HuH-7 (cell line): ENCODE results near the gene KLF13.

Source experiments
- DNase-seq: peaks from one replicate; pipeline ENCODE4 v3.0.0; 2011; ENCODE audit warnings: low spot score

Gene KLF13

GRCh38 chr15:31317017-31317416 lies 9.6 kb upstream of the KLF13 start:
- no peak for DNase-seq

GRCh38 chr15:31317421-31318327 lies 9.0 kb upstream of the KLF13 start:
- DNase-seq, result no peak

GRCh38 chr15:31318429-31318828 lies 8.2 kb upstream of the KLF13 start:
- DNase-seq, result no peak

- no peak for DNase-seq
Observed at GRCh38 chr15:31320022-31320421, 6.6 kb upstream of the KLF13 start.

DNA sequence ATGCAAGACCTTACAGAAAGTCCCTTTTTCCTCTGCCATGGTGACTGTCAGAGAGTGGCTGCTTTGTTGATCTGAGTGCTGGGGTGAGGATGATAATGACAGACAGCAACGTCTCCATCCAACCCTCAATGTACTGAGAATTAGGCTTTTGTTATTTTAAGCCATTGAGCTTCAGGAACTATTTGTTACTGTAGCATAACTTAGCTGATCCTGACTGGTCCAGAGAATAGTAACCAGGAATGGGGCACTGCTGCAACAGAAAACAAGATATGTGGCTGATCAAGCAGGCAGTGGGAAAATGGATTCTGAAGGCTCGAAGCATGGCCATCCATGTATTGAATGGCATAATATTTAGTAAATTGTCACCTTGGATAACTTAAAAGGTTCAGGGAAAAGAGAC lies 5.2 kb upstream of the KLF13 start:
- no peak for DNase-seq

DNA sequence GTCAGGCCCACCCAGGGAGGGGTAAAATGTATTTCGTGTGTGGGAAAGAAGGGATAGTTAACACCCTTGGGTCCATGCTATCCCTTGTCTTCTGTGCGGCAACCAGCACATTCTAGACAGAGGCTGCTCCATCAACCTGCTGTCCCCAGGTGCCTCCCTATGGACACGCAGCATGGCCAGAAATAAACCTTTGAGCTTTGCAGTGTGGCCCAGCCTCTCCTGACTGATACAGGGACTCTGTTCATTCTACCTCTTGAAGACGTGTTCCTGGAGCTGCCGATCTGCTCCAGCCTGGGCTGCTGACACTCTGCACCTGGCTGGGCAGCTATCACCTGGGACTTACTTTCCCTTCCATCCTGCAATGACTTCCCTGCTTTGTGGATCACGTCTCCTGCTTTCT lies 4.1 kb upstream of the KLF13 start:
- no peak for DNase-seq

DNA sequence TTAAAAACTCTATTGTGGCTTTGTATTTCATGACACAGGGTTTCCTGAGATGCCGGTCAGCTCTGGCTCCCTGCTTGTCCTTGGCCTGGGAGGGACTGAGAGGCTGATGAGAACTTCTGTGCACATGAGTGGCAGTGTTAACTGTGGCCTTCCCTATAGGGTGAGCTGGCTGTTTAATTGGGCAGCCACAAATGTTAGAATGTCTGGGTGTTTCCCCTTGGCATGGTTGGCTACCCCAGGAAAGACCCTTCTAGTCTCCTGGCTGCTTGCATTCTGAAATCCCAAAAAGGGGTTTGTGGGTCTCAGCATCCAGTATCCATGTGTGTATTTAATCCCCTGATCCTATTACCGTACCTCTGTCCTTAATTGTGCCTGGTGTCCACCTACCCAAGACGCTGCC lies 3.0 kb upstream of the KLF13 start:
- DNase-seq, result no peak

DNA sequence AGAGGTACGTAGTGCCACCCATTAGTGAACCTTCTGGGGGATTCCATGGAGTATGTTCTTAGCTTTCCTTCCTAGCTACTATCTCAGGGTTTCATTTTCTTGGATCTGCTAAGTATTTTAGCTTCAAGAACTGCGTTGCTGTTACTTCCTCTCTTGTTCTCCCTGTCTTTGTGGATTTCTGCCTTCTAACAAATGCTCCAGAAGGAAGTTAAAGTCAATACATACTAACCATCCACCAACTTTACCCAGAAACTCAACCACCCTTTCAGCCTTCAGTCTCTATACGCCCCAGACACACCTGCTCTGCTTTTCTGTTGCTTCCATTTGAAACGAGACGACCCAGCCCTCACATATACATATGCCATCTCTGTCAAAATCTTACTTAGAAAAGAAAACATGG lies 2.4 kb upstream of the KLF13 start:
- no peak for DNase-seq

- no peak for DNase-seq
Observed at GRCh38 chr15:31324806-31325594, 1.6 kb upstream of the KLF13 start.

DNA sequence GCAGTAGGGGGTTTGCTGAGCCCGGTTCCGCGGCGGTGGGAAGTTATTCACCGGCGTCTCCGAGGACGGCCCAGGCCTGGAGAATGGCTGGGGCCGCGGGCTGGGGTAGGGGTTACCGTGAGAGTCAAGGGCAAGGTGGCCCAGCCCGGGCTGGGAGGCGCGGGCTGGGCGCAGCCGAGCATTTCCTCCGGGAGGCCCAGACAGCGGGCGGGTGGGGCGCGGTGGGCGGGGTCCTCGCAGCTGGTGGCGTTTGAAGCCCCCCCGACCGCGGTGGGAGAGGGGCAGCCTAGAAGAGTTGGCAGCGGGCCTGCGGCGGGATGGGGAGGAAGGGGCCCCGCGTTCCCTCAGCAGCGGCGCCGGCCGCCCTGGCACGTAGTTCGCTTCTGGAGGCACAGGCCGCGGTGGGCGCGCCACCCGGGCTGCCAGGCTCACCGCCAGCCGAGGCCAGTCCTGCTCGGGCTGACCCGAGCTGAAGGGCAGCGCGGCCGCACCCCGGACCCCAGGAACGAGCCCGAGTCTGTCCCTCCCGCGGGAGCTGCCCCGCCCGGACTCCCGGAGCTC lies 960 bp upstream of the KLF13 start:
- DNase-seq, result no peak

DNA sequence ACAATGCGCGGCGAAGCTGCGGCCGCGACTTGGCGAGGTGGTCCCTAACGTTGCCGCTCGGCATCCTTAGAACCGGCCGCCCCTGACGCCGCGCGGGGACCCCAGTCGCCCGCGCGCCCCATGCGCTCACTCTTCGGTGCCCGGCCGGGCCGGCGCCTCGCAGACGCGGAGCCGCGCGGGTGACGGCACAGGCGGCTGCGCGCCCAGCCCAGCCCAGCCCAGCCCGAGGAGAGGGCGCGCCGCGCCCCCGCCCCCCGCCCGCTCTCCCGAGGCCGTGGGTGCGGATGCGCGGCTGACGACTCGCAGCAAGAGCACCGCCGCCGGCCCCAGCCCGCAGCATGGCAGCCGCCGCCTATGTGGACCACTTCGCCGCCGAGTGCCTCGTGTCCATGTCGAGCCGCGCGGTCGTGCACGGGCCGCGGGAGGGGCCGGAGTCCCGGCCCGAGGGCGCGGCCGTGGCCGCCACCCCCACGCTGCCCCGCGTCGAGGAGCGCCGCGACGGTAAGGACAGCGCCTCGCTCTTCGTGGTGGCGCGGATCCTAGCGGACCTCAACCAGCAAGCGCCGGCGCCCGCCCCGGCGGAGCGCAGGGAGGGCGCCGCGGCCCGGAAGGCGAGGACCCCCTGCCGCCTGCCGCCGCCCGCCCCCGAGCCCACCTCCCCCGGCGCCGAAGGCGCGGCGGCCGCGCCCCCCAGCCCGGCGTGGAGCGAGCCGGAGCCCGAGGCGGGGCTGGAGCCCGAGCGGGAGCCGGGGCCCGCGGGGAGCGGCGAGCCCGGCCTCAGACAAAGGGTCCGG lies 437 bp downstream of the KLF13 start:
- DNase-seq, result no peak

DNA sequence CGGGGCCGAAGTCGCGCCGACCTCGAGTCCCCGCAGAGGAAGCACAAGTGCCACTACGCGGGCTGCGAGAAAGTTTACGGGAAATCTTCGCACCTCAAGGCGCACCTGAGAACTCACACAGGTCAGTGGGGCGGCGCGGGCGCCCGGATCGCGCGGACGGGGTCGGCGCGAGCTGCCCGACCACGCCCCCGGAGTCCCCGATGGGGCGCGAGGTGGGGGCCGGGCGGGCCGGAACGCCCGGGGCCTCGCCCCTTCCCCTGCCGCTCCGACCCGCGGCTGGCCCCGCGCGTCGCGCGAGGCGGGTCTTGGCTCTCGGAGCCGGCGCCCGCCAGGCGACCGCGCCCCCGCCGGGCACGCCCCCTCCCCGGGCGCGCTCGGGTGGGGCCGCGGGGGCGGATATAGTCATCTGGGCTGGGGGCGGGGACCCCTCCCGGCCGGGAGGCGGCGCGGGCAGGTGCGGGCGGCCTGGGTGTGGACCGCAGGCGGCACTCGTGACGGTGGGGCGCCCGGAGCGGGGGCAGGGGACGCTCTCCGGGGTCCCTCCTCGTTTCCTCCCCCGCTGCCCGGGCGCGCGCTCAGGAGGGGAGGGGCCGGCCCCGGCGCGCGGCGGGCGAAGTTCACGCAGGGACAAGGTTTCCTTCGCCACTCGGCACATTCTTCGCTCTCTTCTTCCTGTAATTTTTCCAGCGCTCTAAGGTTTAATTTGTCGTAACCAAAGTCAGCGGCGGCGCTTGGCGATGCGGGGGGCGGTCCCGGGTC lies 1.2 kb downstream of the KLF13 start:
- peak; percentile 47 for DNase-seq

DNA sequence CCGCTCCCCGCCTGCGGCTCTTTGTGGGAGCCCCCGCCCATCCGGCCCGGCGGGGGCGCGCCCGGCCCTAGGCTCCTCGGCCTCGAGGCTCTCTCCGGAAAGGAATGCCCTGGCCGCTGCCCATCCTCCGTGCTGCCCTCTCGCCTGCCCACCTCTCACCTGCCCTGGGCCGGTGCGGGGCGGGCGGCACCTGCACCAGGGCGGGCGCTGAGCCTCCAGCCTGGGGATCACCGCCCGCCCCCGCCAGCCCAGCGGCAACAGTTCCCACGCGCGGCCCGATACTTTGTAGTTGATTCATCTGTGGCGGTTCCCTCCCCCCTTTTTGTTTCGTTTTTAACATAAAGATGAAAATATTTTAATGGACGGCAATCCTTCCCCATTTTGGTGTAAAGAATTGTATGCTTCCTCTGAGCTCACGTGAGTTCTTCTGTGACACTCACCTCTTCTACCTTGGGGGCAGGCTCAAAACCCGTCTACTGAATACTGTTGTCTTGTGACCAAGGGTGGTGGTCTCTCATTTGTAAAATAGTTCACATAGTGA lies 1.9 kb downstream of the KLF13 start:
- no peak for DNase-seq

DNA sequence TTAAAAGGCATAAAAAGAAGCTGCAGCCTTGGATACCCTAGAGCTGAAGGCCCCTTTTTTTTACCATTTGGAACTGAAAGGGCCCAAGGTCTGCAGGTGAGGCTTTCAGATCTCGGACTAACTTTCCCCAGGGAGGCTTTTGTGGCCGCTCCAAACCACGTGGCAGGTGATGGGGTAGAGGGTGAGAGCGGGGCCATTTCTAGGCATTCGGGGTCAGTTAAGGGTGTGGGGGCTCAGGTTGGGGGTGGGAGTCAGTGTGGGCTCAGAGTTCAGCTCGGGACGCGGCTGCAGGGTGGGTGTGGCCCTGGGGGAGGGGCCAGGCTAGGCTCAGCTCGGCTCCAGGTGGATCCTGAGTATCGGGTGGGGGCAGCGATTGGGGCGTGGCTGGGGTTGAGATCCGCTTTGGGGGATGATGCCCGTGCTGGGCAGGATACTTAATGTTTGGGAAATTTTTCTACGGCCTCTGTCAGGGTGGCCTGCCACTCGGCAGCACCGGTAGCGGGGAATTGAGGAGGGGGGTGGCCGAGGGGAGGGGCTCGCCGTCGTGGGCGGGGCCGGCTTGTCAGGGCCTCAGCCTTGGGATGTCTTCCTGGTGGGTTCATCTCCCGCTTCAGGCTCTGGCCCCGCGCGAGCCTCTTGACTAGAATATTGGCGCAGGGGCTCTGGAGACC lies 2.5 kb downstream of the KLF13 start:
- DNase-seq, result no peak

GRCh38 chr15:31329640-31330010 lies 3.0 kb downstream of the KLF13 start:
- no peak for DNase-seq

- DNase-seq, result no peak
Observed at GRCh38 chr15:31330111-31330785, 3.6 kb downstream of the KLF13 start.

DNA sequence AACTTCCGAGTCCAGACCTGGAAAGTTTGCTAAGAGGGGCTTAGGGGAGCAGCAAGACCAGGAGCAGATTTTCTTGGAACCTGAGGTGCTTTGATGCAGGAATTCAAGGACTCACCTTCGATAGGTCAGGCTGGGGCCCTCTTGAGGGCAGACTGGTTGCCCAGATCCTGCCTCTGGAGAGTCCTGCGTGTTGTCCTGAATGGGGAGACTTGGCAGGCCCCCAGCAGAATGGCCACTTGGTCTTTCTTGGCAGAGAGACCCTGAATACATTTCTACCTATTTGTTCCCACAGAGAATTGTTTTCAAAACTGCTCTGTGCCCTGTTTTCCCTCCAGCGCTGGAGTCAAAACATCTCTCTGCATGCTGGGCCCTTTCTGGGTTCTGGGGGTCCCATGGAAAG lies 4.2 kb downstream of the KLF13 start:
- no peak for DNase-seq

GRCh38 chr15:31331389-31331788 lies 4.8 kb downstream of the KLF13 start:
- DNase-seq, result no peak

- no peak for DNase-seq
Observed at GRCh38 chr15:31332020-31332680, 5.5 kb downstream of the KLF13 start.

DNA sequence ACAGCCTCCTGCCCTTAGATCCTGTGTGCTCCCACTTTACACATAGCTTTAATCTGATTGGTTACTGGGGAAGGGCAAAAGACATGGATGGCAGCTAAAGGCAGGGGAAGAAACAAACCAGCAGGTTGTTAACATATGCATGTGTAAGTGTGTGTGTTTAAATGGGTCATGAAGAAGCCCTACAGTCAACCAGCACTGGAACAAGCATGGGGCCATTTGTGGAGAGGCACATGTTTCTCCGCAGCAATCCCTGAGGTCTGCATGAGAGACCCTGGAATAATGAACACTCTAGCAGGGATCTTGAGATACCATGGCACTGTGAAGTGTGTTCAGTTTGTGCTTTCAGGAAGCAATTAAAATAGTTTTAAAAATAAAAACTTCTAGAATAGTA lies 6.0 kb downstream of the KLF13 start:
- no peak for DNase-seq
